HEK293 (cell line): ENCODE data around the gene CIRBP.

Experiments
- ATF2 ChIP-seq: fragments of 450-650 bp; formaldehyde crosslinking; IDR thresholded peaks from 2 replicates; pipeline ENCODE4 v1.5.1; 2016; ENCODE audit warnings: missing biosample characterization, missing genetic modification characterization, low read depth
- GLI4 ChIP-seq: fragments of 450-650 bp; formaldehyde crosslinking; IDR thresholded peaks from 2 replicates; pipeline ENCODE4 v1.5.1; 2016; ENCODE audit warnings: missing biosample characterization, missing genetic modification characterization
- GLIS1 ChIP-seq: fragments of 450-650 bp; formaldehyde crosslinking; IDR thresholded peaks from 2 replicates; pipeline ENCODE4 v1.5.1; 2016; ENCODE audit warnings: missing biosample characterization, missing genetic modification characterization
- HOXD13 ChIP-seq: sonication (generic); formaldehyde crosslinking; IDR thresholded peaks from 2 replicates; pipeline ENCODE4 v1.8.0; 2022; ENCODE audit warnings: missing genetic modification reagents, borderline replicate concordance
- PATZ1 ChIP-seq: fragments of 450-650 bp; formaldehyde crosslinking; IDR thresholded peaks from 2 replicates; pipeline ENCODE4 v1.5.1; 2016; ENCODE audit warnings: missing biosample characterization, missing genetic modification characterization
- SCRT2 ChIP-seq: fragments of 450-650 bp; formaldehyde crosslinking; IDR thresholded peaks from 2 replicates; pipeline ENCODE4 v1.5.1; 2016; ENCODE audit warnings: missing biosample characterization, missing genetic modification characterization
- SP7 ChIP-seq: fragments of 450-650 bp; formaldehyde crosslinking; IDR thresholded peaks from 2 replicates; pipeline ENCODE4 v1.5.1; 2016; ENCODE audit warnings: missing biosample characterization, missing genetic modification characterization
- TRIM28 ChIP-seq: IDR thresholded peaks from 2 replicates; pipeline ENCODE4 v1.6.1; 2011; ENCODE audit warnings: low read length, control low read depth, borderline replicate concordance
- ZNF112 ChIP-seq: fragments of 450-650 bp; formaldehyde crosslinking; IDR thresholded peaks from 2 replicates; pipeline ENCODE4 v1.5.0; 2017; ENCODE audit warnings: missing biosample characterization, missing genetic modification characterization
- ZNF146 ChIP-seq: fragments of 450-650 bp; formaldehyde crosslinking; IDR thresholded peaks from 2 replicates; pipeline ENCODE4 v1.5.1; 2016; ENCODE audit warnings: missing biosample characterization, missing genetic modification characterization
- ZNF155 ChIP-seq: fragments of 450-650 bp; formaldehyde crosslinking; IDR thresholded peaks from 2 replicates; pipeline ENCODE4 v1.5.1; 2016; ENCODE audit warnings: missing biosample characterization, missing genetic modification characterization
- ZNF157 ChIP-seq: fragments of 450-650 bp; formaldehyde crosslinking; IDR thresholded peaks from 2 replicates; pipeline ENCODE4 v1.5.1; 2016; ENCODE audit warnings: missing biosample characterization, missing genetic modification characterization
- ZNF280D ChIP-seq: fragments of 450-650 bp; formaldehyde crosslinking; IDR thresholded peaks from 2 replicates; pipeline ENCODE4 v1.5.1; 2016; ENCODE audit warnings: missing biosample characterization, missing genetic modification characterization
- ZNF292 ChIP-seq: fragments of 450-650 bp; formaldehyde crosslinking; IDR thresholded peaks from 2 replicates; pipeline ENCODE4 v1.5.1; 2016; ENCODE audit warnings: low read depth, missing biosample characterization, missing genetic modification characterization, borderline replicate concordance
- ZNF37A ChIP-seq: fragments of 450-650 bp; IDR thresholded peaks from 2 replicates; pipeline ENCODE4 v1.5.1; 2018; ENCODE audit warnings: missing biosample characterization, missing genetic modification characterization
- ZNF510 ChIP-seq: fragments of 450-650 bp; formaldehyde crosslinking; IDR thresholded peaks from 2 replicates; pipeline ENCODE4 v1.5.1; 2018; ENCODE audit warnings: mild to moderate bottlenecking, missing genetic modification characterization, missing biosample characterization; ENCODE audit not compliant: insufficient replicate concordance
- ZNF529 ChIP-seq: fragments of 450-650 bp; formaldehyde crosslinking; IDR thresholded peaks from 2 replicates; pipeline ENCODE4 v1.5.1; 2017; ENCODE audit warnings: missing genetic modification characterization, missing biosample characterization; ENCODE audit not compliant: insufficient replicate concordance
- ZNF555 ChIP-seq: fragments of 450-650 bp; formaldehyde crosslinking; conservative IDR thresholded peaks from 2 replicates; pipeline ENCODE4 v1.5.1; 2017; ENCODE audit warnings: missing biosample characterization, mild to moderate bottlenecking, missing genetic modification characterization, inconsistent platforms
- ZNF560 ChIP-seq: fragments of 450-650 bp; formaldehyde crosslinking; IDR thresholded peaks from 2 replicates; pipeline ENCODE4 v1.5.1; 2017; ENCODE audit warnings: missing biosample characterization, missing genetic modification characterization, borderline replicate concordance
- ZNF654 ChIP-seq: fragments of 450-650 bp; formaldehyde crosslinking; IDR thresholded peaks from 2 replicates; pipeline ENCODE4 v1.5.1; 2016; ENCODE audit warnings: low read depth, missing biosample characterization, missing genetic modification characterization
- ZNF660 ChIP-seq: fragments of 450-650 bp; IDR thresholded peaks from 2 replicates; pipeline ENCODE4 v1.5.1; 2018; ENCODE audit warnings: missing biosample characterization, mild to moderate bottlenecking, missing genetic modification characterization
- ZNF670 ChIP-seq: fragments of 450-650 bp; formaldehyde crosslinking; IDR thresholded peaks from 2 replicates; pipeline ENCODE4 v1.5.1; 2016; ENCODE audit warnings: missing biosample characterization, missing genetic modification characterization, low read depth
- ZNF837 ChIP-seq: fragments of 450-650 bp; formaldehyde crosslinking; IDR thresholded peaks from 2 replicates; pipeline ENCODE4 v1.5.1; 2016; ENCODE audit warnings: missing biosample characterization, missing genetic modification characterization
- ZNF843 ChIP-seq: fragments of 450-650 bp; formaldehyde crosslinking; IDR thresholded peaks from 2 replicates; pipeline ENCODE4 v1.5.1; 2016; ENCODE audit warnings: missing biosample characterization, missing genetic modification characterization
- ZXDB ChIP-seq: fragments of 450-650 bp; formaldehyde crosslinking; IDR thresholded peaks from 2 replicates; pipeline ENCODE4 v1.5.1; 2016; ENCODE audit warnings: missing biosample characterization, missing genetic modification characterization
- TF ChIP-seq, protein P1 (sequence below): fragments of 450-650 bp; formaldehyde crosslinking; IDR thresholded peaks from 2 replicates; pipeline ENCODE4 v1.5.1; 2017; ENCODE audit warnings: missing biosample characterization, missing genetic modification characterization
- TF ChIP-seq, protein P2 (sequence below): fragments of 450-650 bp; formaldehyde crosslinking; IDR thresholded peaks from 2 replicates; pipeline ENCODE4; 2016; ENCODE audit warnings: missing biosample characterization, missing genetic modification characterization
- TF ChIP-seq, protein P3 (sequence below): fragments of 450-650 bp; formaldehyde crosslinking; IDR thresholded peaks from 2 replicates; pipeline ENCODE4 v1.5.1; 2016; ENCODE audit warnings: missing biosample characterization, missing genetic modification characterization, borderline replicate concordance

Gene CIRBP

DNA sequence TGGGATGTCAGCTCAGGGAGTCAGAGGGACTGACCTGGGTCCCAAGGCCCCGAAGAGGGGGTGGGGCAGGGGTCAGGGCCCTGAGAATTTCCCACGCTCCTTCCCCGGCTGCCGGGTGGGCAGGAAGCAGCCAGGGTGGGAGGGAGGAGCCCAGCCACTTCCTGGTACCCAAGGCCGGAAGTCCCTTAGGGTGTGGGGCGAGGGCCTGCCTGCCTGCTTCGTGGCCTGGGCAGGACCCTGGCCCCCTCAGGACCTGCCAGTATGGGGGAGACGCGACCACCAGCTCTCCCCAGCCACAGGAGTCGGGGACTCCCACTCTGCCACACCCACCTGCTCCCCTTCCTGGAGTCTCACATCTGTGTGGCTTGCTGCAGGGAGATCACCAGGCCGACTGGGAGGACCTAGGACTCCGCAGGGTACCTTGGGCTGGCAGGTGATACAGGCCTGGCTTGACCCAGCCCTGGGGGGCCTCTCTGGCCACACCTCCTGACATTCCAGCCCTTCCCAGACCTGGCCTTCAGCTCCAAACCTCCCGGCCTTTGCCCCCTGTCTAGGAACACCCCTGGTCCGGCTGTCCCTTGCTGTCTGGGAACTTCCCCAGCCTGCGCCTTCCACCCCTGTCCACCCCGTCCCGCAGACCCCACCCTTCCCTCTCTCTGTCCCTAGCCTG, 9.8 kb upstream of the CIRBP start (continued):
- TF ChIP-seq, protein P1, sequence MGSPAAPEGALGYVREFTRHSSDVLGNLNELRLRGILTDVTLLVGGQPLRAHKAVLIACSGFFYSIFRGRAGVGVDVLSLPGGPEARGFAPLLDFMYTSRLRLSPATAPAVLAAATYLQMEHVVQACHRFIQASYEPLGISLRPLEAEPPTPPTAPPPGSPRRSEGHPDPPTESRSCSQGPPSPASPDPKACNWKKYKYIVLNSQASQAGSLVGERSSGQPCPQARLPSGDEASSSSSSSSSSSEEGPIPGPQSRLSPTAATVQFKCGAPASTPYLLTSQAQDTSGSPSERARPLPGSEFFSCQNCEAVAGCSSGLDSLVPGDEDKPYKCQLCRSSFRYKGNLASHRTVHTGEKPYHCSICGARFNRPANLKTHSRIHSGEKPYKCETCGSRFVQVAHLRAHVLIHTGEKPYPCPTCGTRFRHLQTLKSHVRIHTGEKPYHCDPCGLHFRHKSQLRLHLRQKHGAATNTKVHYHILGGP (tag by site-specific recombination): no peak
- TF ChIP-seq ATF2 (tag by site-specific recombination) (no peak), ZNF157 (tag by site-specific recombination) (no peak), ZNF529 (tag by site-specific recombination) (no peak), GLI4 (no peak), ZNF843 (tag by site-specific recombination) (peak; percentile 51), PATZ1 (peak; percentile 93), ZNF660 (no peak; the same call in 1 of the 2 replicates), ZNF155 (tag by site-specific recombination) (no peak), ZNF670 (no peak), SP7 (tag by site-specific recombination) (peak; percentile 70; the same call in 1 of the 2 replicates), HOXD13 (no peak), ZNF280D (tag by site-specific recombination) (no peak), ZNF837 (no peak), ZNF146 (tag by site-specific recombination) (no peak), ZNF510 (no peak), ZNF555 (tag by site-specific recombination) (no peak), ZNF654 (tag by site-specific recombination) (no peak), ZNF37A (no peak), ZNF560 (tag by site-specific recombination) (no peak), TRIM28 (no peak), ZNF112 (no peak), SCRT2 (tag by site-specific recombination) (no peak), ZNF292 (tag by site-specific recombination) (no peak), GLIS1 (tag by site-specific recombination) (peak; percentile 94), ZXDB (tag by site-specific recombination) (peak; percentile 48)
- TF ChIP-seq, protein P2, sequence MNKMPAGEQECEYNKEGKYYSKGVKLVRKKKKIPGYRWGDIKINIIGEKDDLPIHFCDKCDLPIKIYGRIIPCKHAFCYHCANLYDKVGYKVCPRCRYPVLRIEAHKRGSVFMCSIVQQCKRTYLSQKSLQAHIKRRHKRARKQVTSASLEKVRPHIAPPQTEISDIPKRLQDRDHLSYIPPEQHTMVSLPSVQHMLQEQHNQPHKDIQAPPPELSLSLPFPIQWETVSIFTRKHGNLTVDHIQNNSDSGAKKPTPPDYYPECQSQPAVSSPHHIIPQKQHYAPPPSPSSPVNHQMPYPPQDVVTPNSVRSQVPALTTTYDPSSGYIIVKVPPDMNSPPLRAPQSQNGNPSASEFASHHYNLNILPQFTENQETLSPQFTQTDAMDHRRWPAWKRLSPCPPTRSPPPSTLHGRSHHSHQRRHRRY (tag by site-specific recombination): no peak
- TF ChIP-seq, protein P3, sequence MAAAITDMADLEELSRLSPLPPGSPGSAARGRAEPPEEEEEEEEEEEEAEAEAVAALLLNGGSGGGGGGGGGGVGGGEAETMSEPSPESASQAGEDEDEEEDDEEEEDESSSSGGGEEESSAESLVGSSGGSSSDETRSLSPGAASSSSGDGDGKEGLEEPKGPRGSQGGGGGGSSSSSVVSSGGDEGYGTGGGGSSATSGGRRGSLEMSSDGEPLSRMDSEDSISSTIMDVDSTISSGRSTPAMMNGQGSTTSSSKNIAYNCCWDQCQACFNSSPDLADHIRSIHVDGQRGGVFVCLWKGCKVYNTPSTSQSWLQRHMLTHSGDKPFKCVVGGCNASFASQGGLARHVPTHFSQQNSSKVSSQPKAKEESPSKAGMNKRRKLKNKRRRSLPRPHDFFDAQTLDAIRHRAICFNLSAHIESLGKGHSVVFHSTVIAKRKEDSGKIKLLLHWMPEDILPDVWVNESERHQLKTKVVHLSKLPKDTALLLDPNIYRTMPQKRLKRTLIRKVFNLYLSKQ: no peak
